Testis (tissue), 2 donors: ENCODE data around the gene PRDX2.

Experiments used
- POLR2A ChIP-seq: fragments of 450-650 bp; IDR thresholded peaks from one replicate; pipeline ENCODE4 v1.6.1; 2017; ENCODE audit warnings: antibody characterized with exemption, mild to moderate bottlenecking, moderate library complexity
- TF ChIP-seq, protein P1 (sequence below), 3 experiments: fragments of 450-650 bp in 2 of 3; fragments of 200-600 bp in 1 of 3; sonication (generic) in 1 of 3; IDR thresholded peaks; one replicate each; pipeline ENCODE4 v1.5.1; 2016 to 2019; ENCODE audit warnings: antibody characterized with exemption in 3 of 3, mild to moderate bottlenecking in 2 of 3, moderate library complexity in 1 of 3

- TF ChIP-seq, protein P1, sequence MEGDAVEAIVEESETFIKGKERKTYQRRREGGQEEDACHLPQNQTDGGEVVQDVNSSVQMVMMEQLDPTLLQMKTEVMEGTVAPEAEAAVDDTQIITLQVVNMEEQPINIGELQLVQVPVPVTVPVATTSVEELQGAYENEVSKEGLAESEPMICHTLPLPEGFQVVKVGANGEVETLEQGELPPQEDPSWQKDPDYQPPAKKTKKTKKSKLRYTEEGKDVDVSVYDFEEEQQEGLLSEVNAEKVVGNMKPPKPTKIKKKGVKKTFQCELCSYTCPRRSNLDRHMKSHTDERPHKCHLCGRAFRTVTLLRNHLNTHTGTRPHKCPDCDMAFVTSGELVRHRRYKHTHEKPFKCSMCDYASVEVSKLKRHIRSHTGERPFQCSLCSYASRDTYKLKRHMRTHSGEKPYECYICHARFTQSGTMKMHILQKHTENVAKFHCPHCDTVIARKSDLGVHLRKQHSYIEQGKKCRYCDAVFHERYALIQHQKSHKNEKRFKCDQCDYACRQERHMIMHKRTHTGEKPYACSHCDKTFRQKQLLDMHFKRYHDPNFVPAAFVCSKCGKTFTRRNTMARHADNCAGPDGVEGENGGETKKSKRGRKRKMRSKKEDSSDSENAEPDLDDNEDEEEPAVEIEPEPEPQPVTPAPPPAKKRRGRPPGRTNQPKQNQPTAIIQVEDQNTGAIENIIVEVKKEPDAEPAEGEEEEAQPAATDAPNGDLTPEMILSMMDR (IDR thresholded peaks at IDR 0.05) = no peak
- TF ChIP-seq POLR2A = no peak
These were observed 13.4 kb downstream of the PRDX2 start for GRCh38 chr19:12788042-12788681.
